Measurements from ENCODE around the gene HSPB8. TPM values are rescaled to one million over a fixed set of nuclear protein-coding genes. Genes with fewer than 3 reads are reported as not detected.

HSPB8 gene
- total and polyA plus RNA-seq, 7 donors, result 2.1 to 485 (median 311) TPM

GRCh38 chr12:119177724-119178380 lies 879 bp upstream of the HSPB8 start:
- TF ChIP-seq POLR2AphosphoS5 (IDR thresholded peaks at IDR 0.05) (peak in 3 of 4 donors; percentile 9 to 54 (median 45)), EP300 (IDR thresholded peaks at IDR 0.05) (no peak)
- H3K4me1 ChIP-seq, result peaks cover 0 to 21% (median 16%) of the 10 kb centered on the region in 4 donors
- no peaks in the 10 kb centered on the region for H3K36me3 ChIP-seq
- DNase-seq, result no peak
- 91 to 92% methylated on average over 15 of the region's 15 CpGs for WGBS, 2 donors
- peak overlapping the region; percentile 91 to 99 (median 96) for H3K27ac ChIP-seq
- intact Hi-C loops (cut with DNase I), result loop anchor here (2.0 to 10.0 kb wide), 5 partner anchors 149 to 801 kb away; partner anchors contain the start of gene SUDS3
- H3K9me3 ChIP-seq, result no peaks in the 10 kb centered on the region
- H3K27me3 ChIP-seq, result no peaks in the 10 kb centered on the region
- peak overlapping the region in 2 of 4 donors; percentile 76 to 86 for H3K4me3 ChIP-seq

DNA sequence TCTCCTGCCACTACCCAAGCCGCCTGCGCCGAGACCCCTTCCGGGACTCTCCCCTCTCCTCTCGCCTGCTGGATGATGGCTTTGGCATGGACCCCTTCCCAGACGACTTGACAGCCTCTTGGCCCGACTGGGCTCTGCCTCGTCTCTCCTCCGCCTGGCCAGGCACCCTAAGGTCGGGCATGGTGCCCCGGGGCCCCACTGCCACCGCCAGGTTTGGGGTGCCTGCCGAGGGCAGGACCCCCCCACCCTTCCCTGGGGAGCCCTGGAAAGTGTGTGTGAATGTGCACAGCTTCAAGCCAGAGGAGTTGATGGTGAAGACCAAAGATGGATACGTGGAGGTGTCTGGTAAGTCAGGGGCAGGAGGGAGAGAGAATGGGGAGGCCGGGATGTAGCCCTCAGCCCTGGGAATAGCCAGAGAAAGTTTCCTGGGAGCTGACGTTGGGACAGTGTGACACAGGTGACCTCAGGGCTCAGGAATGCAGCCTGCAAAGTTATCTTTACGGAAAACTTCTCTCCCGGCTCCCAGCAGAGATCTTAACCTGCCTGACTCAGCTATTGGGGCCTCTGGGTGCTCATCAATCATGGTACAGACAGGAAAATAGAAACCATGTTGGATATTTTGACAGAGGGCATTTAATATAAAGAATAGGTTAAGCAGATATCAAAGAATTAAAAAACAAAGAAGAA lies 747 bp downstream of the HSPB8 start:
- peak; percentile 76 for DNase-seq
- intact Hi-C loops (cut with DNase I), result loop anchor here (2.0 to 10.0 kb wide), 5 partner anchors 147 to 1115 kb away; partner anchors contain the start of genes RNU4-1, RNU4-2 and SUDS3
- peaks cover 0 to 34% (median 21%) of the 10 kb centered on the region in 4 donors for H3K4me1 ChIP-seq

GRCh38 chr12:119180380-119181040 lies 1.8 kb downstream of the HSPB8 start:
- DNase-seq, result peak; percentile 90
- Histone ChIP-seq H3K4me1 (peaks cover 0 to 43% (median 28%) of the 10 kb centered on the region in 4 donors), H3K36me3 (no peaks in the 10 kb centered on the region), H3K27ac (peak overlapping the region; percentile 91 to 99 (median 96)), H3K9me3 (no peaks in the 10 kb centered on the region), H3K4me3 (peak overlapping the region; percentile 58 to 86 (median 76)), H3K27me3 (no peaks in the 10 kb centered on the region)
- TF ChIP-seq, protein P1, sequence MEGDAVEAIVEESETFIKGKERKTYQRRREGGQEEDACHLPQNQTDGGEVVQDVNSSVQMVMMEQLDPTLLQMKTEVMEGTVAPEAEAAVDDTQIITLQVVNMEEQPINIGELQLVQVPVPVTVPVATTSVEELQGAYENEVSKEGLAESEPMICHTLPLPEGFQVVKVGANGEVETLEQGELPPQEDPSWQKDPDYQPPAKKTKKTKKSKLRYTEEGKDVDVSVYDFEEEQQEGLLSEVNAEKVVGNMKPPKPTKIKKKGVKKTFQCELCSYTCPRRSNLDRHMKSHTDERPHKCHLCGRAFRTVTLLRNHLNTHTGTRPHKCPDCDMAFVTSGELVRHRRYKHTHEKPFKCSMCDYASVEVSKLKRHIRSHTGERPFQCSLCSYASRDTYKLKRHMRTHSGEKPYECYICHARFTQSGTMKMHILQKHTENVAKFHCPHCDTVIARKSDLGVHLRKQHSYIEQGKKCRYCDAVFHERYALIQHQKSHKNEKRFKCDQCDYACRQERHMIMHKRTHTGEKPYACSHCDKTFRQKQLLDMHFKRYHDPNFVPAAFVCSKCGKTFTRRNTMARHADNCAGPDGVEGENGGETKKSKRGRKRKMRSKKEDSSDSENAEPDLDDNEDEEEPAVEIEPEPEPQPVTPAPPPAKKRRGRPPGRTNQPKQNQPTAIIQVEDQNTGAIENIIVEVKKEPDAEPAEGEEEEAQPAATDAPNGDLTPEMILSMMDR (IDR thresholded peaks at IDR 0.05), result no peak
- TF ChIP-seq POLR2A (IDR thresholded peaks at IDR 0.05), result no peak
- TF ChIP-seq EP300 (IDR thresholded peaks at IDR 0.05), result no peak
- peak; percentile 20 to 63 (median 42) for TF ChIP-seq POLR2AphosphoS5 (IDR thresholded peaks at IDR 0.05)
- 31 to 42% methylated on average over 7 of the region's 7 CpGs for WGBS, 2 donors
- intact Hi-C loops (cut with DNase I), result loop anchor here (10.0 kb wide), 1 partner anchor 1114 kb away; the partner anchor contains the start of genes RNU4-1 and RNU4-2

More for the DNA sequence above, 747 bp downstream of the HSPB8 start:
- Histone ChIP-seq H3K9me3 (no peaks in the 10 kb centered on the region), H3K27me3 (no peaks in the 10 kb centered on the region), H3K27ac (peak overlapping the region; percentile 91 to 99 (median 96)), H3K4me3 (peak overlapping the region; percentile 58 to 86 (median 76)), H3K36me3 (no peaks in the 10 kb centered on the region)
- WGBS, 2 donors, result 49 to 53% methylated on average over 18 of the region's 18 CpGs
- TF ChIP-seq EP300 (IDR thresholded peaks at IDR 0.05), result no peak
- peak in 1 of 4 donors; percentile 46 for TF ChIP-seq POLR2AphosphoS5 (IDR thresholded peaks at IDR 0.05)

- no peak for TF ChIP-seq POLR2A (IDR thresholded peaks at IDR 0.05)
- TF ChIP-seq, protein P1 (IDR thresholded peaks at IDR 0.05), result no peak
- no peak for TF ChIP-seq POLR2AphosphoS5 (IDR thresholded peaks at IDR 0.05)
- TF ChIP-seq EP300 (IDR thresholded peaks at IDR 0.05), result no peak
- Histone ChIP-seq H3K27ac (peak overlapping the region; percentile 91 to 99 (median 96)), H3K4me1 (peaks cover 0 to 45% (median 33%) of the 10 kb centered on the region in 4 donors), H3K27me3 (no peaks in the 10 kb centered on the region), H3K36me3 (peaks cover 0 to under 1% (median 0%) of the 10 kb centered on the region in 4 donors), H3K4me3 (peak overlapping the region; percentile 58 to 86 (median 76)), H3K9me3 (no peaks in the 10 kb centered on the region)
- intact Hi-C loops (cut with DNase I), result loop anchor here (10.0 kb wide), 1 partner anchor 1114 kb away; the partner anchor contains the start of genes RNU4-1 and RNU4-2
- DNase-seq, result no peak
- 42 to 50% methylated on average over 2 of the region's 2 CpGs for WGBS, 2 donors
These were observed 2.5 kb downstream of the HSPB8 start for GRCh38 chr12:119181202-119181601.

- peak overlapping the region; percentile 91 to 99 (median 96) for H3K27ac ChIP-seq
- no peaks in the 10 kb centered on the region for H3K27me3 ChIP-seq
- H3K4me1 ChIP-seq, result peaks cover 0 to 47% (median 35%) of the 10 kb centered on the region in 4 donors
- TF ChIP-seq EP300 (IDR thresholded peaks at IDR 0.05) (no peak), POLR2AphosphoS5 (IDR thresholded peaks at IDR 0.05) (no peak), POLR2A (IDR thresholded peaks at IDR 0.05) (no peak)
- TF ChIP-seq, protein P1 (IDR thresholded peaks at IDR 0.05), result no peak
- H3K4me3 ChIP-seq, result peak overlapping the region; percentile 58 to 86 (median 76)
- H3K9me3 ChIP-seq, result no peaks in the 10 kb centered on the region
- DNase-seq, result no peak
- intact Hi-C loops (cut with DNase I), result loop anchor here (10.0 kb wide), 1 partner anchor 1113 kb away; the partner anchor contains the start of genes RNU4-1 and RNU4-2
- H3K36me3 ChIP-seq, result peaks cover 0 to 7% (median 4%) of the 10 kb centered on the region in 4 donors
- 69 to 77% methylated on average over 3 of the region's 3 CpGs for WGBS, 2 donors
These were observed 3.2 kb downstream of the HSPB8 start for GRCh38 chr12:119181944-119182343.

All from sigmoid colon (tissue), 7 donors.